Measurements from ENCODE around the gene DCAKD. TPM values are rescaled to one million over a fixed set of nuclear protein-coding genes. Genes with fewer than 3 reads are reported as not detected.

Gene DCAKD
- total and polyA plus RNA-seq, 2 of the 8 experiments (the other 6 are each of a cell fraction or from before 2014, with no cell fraction given), result 35.6 to 52.9 TPM

- TF ChIP-seq CHD1 (IDR thresholded peaks at IDR 0.05; ENCODE audit: low read depth, low read length) (no peak), SAP30 (IDR thresholded peaks at IDR 0.05; ENCODE audit: insufficient read depth, insufficient replicate concordance, low read length) (no peak), E2F6 (IDR thresholded peaks at IDR 0.05) (no peak), CEBPB (IDR thresholded peaks at IDR 0.05; ENCODE audit: low read depth, low read length) (no peak)
These were observed 38.1 kb downstream of the DCAKD start (continued) for GRCh38 chr17:45013021-45013997.
